SK-N-SH (cell line): Measurements from ENCODE around the gene SPRED3.

Experiments used
- ELF1 ChIP-seq: IDR thresholded peaks from 2 replicates; pipeline ENCODE4 v1.4.0; 2012
- EP300 ChIP-seq, 2 experiments: IDR thresholded peaks; 2 replicates each; pipeline versions ENCODE4 v1.4.0 to v1.6.1; 2012; ENCODE audit warnings: borderline replicate concordance in 1 of 2, low read depth in 1 of 2, low read length in 1 of 2
- GABPA ChIP-seq: IDR thresholded peaks from 2 replicates; pipeline ENCODE4 v1.4.0; 2012; ENCODE audit warnings: low read depth, mild to moderate bottlenecking
- MXI1 ChIP-seq: IDR thresholded peaks from 2 replicates; pipeline ENCODE4 v1.6.1; 2012; ENCODE audit warnings: mild to moderate bottlenecking, low read depth, low read length, improper control_type of control experiment
- NFIC ChIP-seq: IDR thresholded peaks from 2 replicates; pipeline ENCODE4 v1.4.0; 2012; ENCODE audit warnings: borderline replicate concordance
- NRF1 ChIP-seq: IDR thresholded peaks from 2 replicates; pipeline ENCODE4 v1.6.1; 2012; ENCODE audit warnings: low read depth, mild to moderate bottlenecking, low read length
- POLR2AphosphoS5 ChIP-seq: IDR thresholded peaks from 2 replicates; pipeline ENCODE4 v1.6.1; 2012; ENCODE audit warnings: low read depth, low read length
- RAD21 ChIP-seq: IDR thresholded peaks from 2 replicates; pipeline ENCODE4 v1.6.1; 2012; ENCODE audit warnings: mild to moderate bottlenecking, low read length
- RFX5 ChIP-seq: IDR thresholded peaks from 2 replicates; pipeline ENCODE4 v1.6.1; 2012; ENCODE audit warnings: mild to moderate bottlenecking, improper control_type of control experiment, low read length
- SMC3 ChIP-seq: IDR thresholded peaks from 2 replicates; pipeline ENCODE4 v1.6.1; 2012; ENCODE audit warnings: low read depth, low read length, improper control_type of control experiment
- TF ChIP-seq, protein P1 (sequence below): fragments of 200-600 bp; sonication (generic); IDR thresholded peaks from 2 replicates; pipeline ENCODE4 v1.6.1; 2017; ENCODE audit warnings: antibody characterized with exemption, mild to moderate bottlenecking, moderate library complexity
- TF ChIP-seq, protein P2 (sequence below): IDR thresholded peaks from 2 replicates; pipeline ENCODE4 v1.4.0; 2012; ENCODE audit warnings: low read depth
- TF ChIP-seq, protein P3 (sequence below): IDR thresholded peaks from 2 replicates; pipeline ENCODE4; 2012

DNA sequence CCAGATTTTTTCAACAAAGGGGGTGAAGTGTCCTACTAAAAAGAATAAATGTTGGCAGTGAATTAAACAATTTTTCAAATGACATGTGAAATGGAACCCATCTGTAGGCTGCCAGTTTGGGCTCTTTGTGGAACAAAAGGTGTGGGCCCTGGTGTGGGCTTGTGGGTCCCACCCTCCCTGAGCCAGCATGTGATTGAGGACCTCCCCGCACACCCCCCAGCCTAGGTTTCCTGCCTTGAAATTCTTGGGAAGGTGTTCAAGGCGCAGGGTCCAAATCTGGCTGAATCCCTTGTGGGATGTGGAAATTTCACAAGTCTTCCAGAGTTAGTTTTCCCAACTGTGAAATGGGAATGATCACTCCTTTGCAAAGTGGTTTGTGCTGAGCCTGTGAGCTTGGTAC is 4.8 kb upstream of the SPRED3 start:
- TF ChIP-seq ELF1 (no peak), EP300 (IDR thresholded peaks at IDR 0.05; ENCODE audit: borderline replicate concordance in 1 of 2, low read depth in 1 of 2, low read length in 1 of 2) (no peak), SMC3 (no peak), POLR2AphosphoS5 (no peak), NFIC (no peak), RFX5 (no peak), RAD21 (no peak), NRF1 (no peak), GABPA (no peak), MXI1 (no peak)
- TF ChIP-seq, protein P1, sequence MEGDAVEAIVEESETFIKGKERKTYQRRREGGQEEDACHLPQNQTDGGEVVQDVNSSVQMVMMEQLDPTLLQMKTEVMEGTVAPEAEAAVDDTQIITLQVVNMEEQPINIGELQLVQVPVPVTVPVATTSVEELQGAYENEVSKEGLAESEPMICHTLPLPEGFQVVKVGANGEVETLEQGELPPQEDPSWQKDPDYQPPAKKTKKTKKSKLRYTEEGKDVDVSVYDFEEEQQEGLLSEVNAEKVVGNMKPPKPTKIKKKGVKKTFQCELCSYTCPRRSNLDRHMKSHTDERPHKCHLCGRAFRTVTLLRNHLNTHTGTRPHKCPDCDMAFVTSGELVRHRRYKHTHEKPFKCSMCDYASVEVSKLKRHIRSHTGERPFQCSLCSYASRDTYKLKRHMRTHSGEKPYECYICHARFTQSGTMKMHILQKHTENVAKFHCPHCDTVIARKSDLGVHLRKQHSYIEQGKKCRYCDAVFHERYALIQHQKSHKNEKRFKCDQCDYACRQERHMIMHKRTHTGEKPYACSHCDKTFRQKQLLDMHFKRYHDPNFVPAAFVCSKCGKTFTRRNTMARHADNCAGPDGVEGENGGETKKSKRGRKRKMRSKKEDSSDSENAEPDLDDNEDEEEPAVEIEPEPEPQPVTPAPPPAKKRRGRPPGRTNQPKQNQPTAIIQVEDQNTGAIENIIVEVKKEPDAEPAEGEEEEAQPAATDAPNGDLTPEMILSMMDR, result no peak
- TF ChIP-seq, protein P2, sequence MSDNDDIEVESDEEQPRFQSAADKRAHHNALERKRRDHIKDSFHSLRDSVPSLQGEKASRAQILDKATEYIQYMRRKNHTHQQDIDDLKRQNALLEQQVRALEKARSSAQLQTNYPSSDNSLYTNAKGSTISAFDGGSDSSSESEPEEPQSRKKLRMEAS, result no peak
- TF ChIP-seq, protein P3, sequence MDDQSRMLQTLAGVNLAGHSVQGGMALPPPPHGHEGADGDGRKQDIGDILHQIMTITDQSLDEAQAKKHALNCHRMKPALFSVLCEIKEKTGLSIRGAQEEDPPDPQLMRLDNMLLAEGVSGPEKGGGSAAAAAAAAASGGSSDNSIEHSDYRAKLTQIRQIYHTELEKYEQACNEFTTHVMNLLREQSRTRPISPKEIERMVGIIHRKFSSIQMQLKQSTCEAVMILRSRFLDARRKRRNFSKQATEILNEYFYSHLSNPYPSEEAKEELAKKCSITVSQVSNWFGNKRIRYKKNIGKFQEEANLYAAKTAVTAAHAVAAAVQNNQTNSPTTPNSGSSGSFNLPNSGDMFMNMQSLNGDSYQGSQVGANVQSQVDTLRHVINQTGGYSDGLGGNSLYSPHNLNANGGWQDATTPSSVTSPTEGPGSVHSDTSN, result no peak
